Peyer's patch (tissue), 4 donors: ENCODE results near the gene HS2ST1.

ENCODE experiments used
- POLR2A ChIP-seq, 2 donors: fragments of 450-650 bp; IDR thresholded peaks; one replicate each; pipeline ENCODE4 v1.5.1; 2017; ENCODE audit warnings: antibody characterized with exemption in 2 of 2, mild to moderate bottlenecking in 2 of 2, moderate library complexity in 2 of 2
- TF ChIP-seq, protein P1 (sequence below), 6 experiments: fragments of 450-650 bp in 4 of 6; fragments of 200-600 bp in 2 of 6; sonication (generic) in 1 of 6; IDR thresholded peaks; one replicate each; pipeline ENCODE4 v1.5.1; 2017 to 2019; ENCODE audit warnings: antibody characterized with exemption in 6 of 6, mild to moderate bottlenecking in 3 of 6, moderate library complexity in 1 of 6

DNA sequence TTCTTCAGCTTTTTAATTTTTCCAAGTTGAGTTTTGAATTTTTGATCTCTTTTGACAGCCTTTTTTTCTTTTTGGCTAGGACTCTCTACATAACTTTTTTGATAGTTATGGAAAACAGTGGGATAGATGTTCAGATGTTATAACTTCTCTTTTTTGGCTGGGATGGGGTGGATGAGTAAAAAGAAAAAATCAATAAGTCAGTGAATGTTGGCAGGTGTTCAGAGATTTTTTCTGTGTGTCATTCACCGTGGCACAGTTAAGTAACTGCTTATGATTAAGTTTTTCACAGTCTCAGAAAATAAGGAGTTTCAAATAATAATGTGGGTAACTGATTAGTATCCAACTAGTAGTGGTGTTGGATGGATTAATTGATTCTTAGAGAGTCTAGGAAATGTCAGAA, 24.0 kb downstream of the HS2ST1 start:
- TF ChIP-seq, protein P1, sequence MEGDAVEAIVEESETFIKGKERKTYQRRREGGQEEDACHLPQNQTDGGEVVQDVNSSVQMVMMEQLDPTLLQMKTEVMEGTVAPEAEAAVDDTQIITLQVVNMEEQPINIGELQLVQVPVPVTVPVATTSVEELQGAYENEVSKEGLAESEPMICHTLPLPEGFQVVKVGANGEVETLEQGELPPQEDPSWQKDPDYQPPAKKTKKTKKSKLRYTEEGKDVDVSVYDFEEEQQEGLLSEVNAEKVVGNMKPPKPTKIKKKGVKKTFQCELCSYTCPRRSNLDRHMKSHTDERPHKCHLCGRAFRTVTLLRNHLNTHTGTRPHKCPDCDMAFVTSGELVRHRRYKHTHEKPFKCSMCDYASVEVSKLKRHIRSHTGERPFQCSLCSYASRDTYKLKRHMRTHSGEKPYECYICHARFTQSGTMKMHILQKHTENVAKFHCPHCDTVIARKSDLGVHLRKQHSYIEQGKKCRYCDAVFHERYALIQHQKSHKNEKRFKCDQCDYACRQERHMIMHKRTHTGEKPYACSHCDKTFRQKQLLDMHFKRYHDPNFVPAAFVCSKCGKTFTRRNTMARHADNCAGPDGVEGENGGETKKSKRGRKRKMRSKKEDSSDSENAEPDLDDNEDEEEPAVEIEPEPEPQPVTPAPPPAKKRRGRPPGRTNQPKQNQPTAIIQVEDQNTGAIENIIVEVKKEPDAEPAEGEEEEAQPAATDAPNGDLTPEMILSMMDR (IDR thresholded peaks at IDR 0.05) = no peak
- TF ChIP-seq POLR2A (IDR thresholded peaks at IDR 0.05) = no peak
